ENCODE results near the gene EML1.

Gene EML1

GRCh38 chr14:99968941-99969340, 175.7 kb downstream of the EML1 start:
- DNase-seq (ENCODE audit: low read depth), result no peak

GRCh38 chr14:99969673-99970322, 176.6 kb downstream of the EML1 start:
- no peak for DNase-seq (ENCODE audit: low read depth)

- no peak for DNase-seq (ENCODE audit: low read depth)
Measured at GRCh38 chr14:99971087-99971940, 178.1 kb downstream of the EML1 start.

- no peak for DNase-seq (ENCODE audit: low read depth)
Measured at GRCh38 chr14:99971941-99972747, 178.9 kb downstream of the EML1 start.

GRCh38 chr14:99972748-99973466, 179.7 kb downstream of the EML1 start:
- DNase-seq (ENCODE audit: low read depth), result no peak

- no peak for DNase-seq (ENCODE audit: low read depth)
Measured at GRCh38 chr14:99975190-99975589, 182.0 kb downstream of the EML1 start.

GRCh38 chr14:99976021-99976420, 182.8 kb downstream of the EML1 start:
- no peak for DNase-seq (ENCODE audit: low read depth)

GRCh38 chr14:99976681-99977080, 183.5 kb downstream of the EML1 start:
- no peak for DNase-seq (ENCODE audit: low read depth)

- DNase-seq (ENCODE audit: low read depth), result no peak
Measured at GRCh38 chr14:99980299-99980698, 187.1 kb downstream of the EML1 start.

GRCh38 chr14:99981806-99982205, 188.6 kb downstream of the EML1 start:
- no peak for DNase-seq (ENCODE audit: low read depth)

GRCh38 chr14:99982537-99983250, 189.5 kb downstream of the EML1 start:
- DNase-seq (ENCODE audit: low read depth), result no peak

GRCh38 chr14:99983251-99984015, 190.2 kb downstream of the EML1 start:
- no peak for DNase-seq (ENCODE audit: low read depth)

- no peak for DNase-seq (ENCODE audit: low read depth)
Measured at GRCh38 chr14:99984036-99984435, 190.8 kb downstream of the EML1 start.

- DNase-seq (ENCODE audit: low read depth), result peak; percentile 61
Measured at GRCh38 chr14:99986396-99986795, 193.2 kb downstream of the EML1 start.

- no peak for DNase-seq (ENCODE audit: low read depth)
Measured at GRCh38 chr14:99989032-99989431, 195.8 kb downstream of the EML1 start.

GRCh38 chr14:99990268-99991170, 197.3 kb downstream of the EML1 start:
- no peak for DNase-seq (ENCODE audit: low read depth)

- no peak for DNase-seq (ENCODE audit: low read depth)
Measured at GRCh38 chr14:99991331-99991730, 198.1 kb downstream of the EML1 start.

Measured in GM04503 (cell line).